ENCODE results near the gene UGT1A6. TPM values are rescaled to one million over a fixed set of nuclear protein-coding genes. Genes with fewer than 3 reads are reported as not detected.
A peak's percentile ranks its signal among the peaks of the same experiment; 100 is the strongest.

The UGT1A6 gene
- total RNA-seq, 1 experiment from 2014 or later, result not detected

DNA sequence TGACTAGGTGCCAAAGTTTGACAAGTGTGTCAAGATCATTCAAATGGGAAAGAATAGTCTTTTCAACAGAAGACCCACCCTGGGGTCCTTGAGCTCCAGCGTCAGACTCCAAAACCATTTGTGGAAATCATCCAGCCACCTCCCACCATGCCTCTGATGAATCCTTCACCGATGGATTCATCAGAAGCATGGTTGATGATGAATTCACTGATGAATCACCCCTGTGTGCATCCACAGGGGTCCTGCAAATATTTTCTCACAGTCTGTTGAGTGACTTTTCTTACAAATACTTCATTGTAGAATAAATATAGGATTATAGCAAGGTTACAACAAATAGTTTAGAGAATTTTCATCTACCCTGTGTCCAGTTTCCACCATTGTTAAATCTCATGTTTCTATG, 16.6 kb upstream of the UGT1A6 start:
- intact Hi-C loops (cut with micrococcal nuclease; ENCODE audit: unreplicated experiment), result no loop called here
- CTCF ChIA-PET, result no interaction called here
- DNase-seq (ENCODE audit: low spot score), result peak; percentile 28
- TF ChIP-seq CTCF (conservative IDR thresholded peaks at IDR 0.05; ENCODE audit: low read depth, low read length) (no peak), EZH2 (IDR thresholded peaks at IDR 0.05; ENCODE audit: borderline replicate concordance, low read depth, low read length, poor library complexity, severe bottlenecking) (no peak)
- H3K27ac ChIP-seq (ENCODE audit: low read depth, low read length, poor library complexity, severe bottlenecking), result no peak overlapping the region
- no peaks in the 10 kb centered on the region for H3K9me3 ChIP-seq (ENCODE audit: low read depth, low read length, poor library complexity, severe bottlenecking)
- BruUV-seq (replicated peaks), result no TSS peak
- POLR2A ChIA-PET (ENCODE audit: low non-redundant PET), result no interaction called here
- no peaks in the 10 kb centered on the region for H3K27me3 ChIP-seq (replicated peaks; ENCODE audit: insufficient read depth, low read depth, low read length, poor library complexity)
- no peaks in the 10 kb centered on the region for H3K4me1 ChIP-seq (ENCODE audit: insufficient read depth, low read length, poor library complexity, severe bottlenecking)
- H3K4me3 ChIP-seq (ENCODE audit: low read depth, low read length, poor library complexity, severe bottlenecking), result no peak overlapping the region
- H3K36me3 ChIP-seq (ENCODE audit: insufficient read depth, low read length, poor library complexity, severe bottlenecking), result no peaks in the 10 kb centered on the region

DNA sequence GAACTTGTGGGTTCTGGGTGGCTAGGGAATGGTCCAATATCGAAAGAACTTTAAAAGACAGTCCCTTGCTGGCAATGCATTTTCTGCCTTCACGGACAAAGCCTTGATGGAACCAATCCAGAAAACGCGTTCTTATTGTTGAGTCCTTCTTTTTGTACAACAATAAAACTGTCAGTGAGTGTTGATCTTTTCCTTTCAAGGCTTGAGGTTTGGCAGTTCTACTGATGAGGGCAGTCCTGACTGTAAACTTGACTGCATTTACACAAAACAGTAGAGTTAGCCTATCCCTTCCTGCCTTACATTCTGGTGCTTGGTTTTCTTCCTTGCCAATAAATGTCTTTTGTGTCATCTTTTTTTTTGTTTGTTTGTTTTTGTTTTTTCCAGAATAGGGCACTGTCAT, 13.5 kb upstream of the UGT1A6 start:
- POLR2A ChIA-PET (ENCODE audit: low non-redundant PET), result no interaction called here
- no peak for DNase-seq (ENCODE audit: low spot score)
- H3K9me3 ChIP-seq (ENCODE audit: low read depth, low read length, poor library complexity, severe bottlenecking), result no peaks in the 10 kb centered on the region
- TF ChIP-seq EZH2 (IDR thresholded peaks at IDR 0.05; ENCODE audit: borderline replicate concordance, low read depth, low read length, poor library complexity, severe bottlenecking) (no peak), CTCF (conservative IDR thresholded peaks at IDR 0.05; ENCODE audit: low read depth, low read length) (no peak)
- H3K4me1 ChIP-seq (ENCODE audit: insufficient read depth, low read length, poor library complexity, severe bottlenecking), result no peaks in the 10 kb centered on the region
- H3K27me3 ChIP-seq (replicated peaks; ENCODE audit: insufficient read depth, low read depth, low read length, poor library complexity), result no peaks in the 10 kb centered on the region
- no peaks in the 10 kb centered on the region for H3K36me3 ChIP-seq (ENCODE audit: insufficient read depth, low read length, poor library complexity, severe bottlenecking)
- no peak overlapping the region for H3K4me3 ChIP-seq (ENCODE audit: low read depth, low read length, poor library complexity, severe bottlenecking)
- no peak overlapping the region for H3K27ac ChIP-seq (ENCODE audit: low read depth, low read length, poor library complexity, severe bottlenecking)
- BruUV-seq (replicated peaks), result no TSS peak
- intact Hi-C loops (cut with micrococcal nuclease; ENCODE audit: unreplicated experiment), result no loop called here
- CTCF ChIA-PET, result no interaction called here

- TF ChIP-seq EZH2 (IDR thresholded peaks at IDR 0.05; ENCODE audit: borderline replicate concordance, low read depth, low read length, poor library complexity, severe bottlenecking) (no peak), CTCF (conservative IDR thresholded peaks at IDR 0.05; ENCODE audit: low read depth, low read length) (no peak)
- DNase-seq (ENCODE audit: low spot score), result no peak
- Histone ChIP-seq H3K4me1 (ENCODE audit: insufficient read depth, low read length, poor library complexity, severe bottlenecking) (no peaks in the 10 kb centered on the region), H3K36me3 (ENCODE audit: insufficient read depth, low read length, poor library complexity, severe bottlenecking) (no peaks in the 10 kb centered on the region), H3K27ac (ENCODE audit: low read depth, low read length, poor library complexity, severe bottlenecking) (no peak overlapping the region), H3K27me3 (replicated peaks; ENCODE audit: insufficient read depth, low read depth, low read length, poor library complexity) (no peaks in the 10 kb centered on the region), H3K4me3 (ENCODE audit: low read depth, low read length, poor library complexity, severe bottlenecking) (no peak overlapping the region), H3K9me3 (ENCODE audit: low read depth, low read length, poor library complexity, severe bottlenecking) (no peaks in the 10 kb centered on the region)
- CTCF ChIA-PET, result no interaction called here
- intact Hi-C loops (cut with micrococcal nuclease; ENCODE audit: unreplicated experiment), result no loop called here
- BruUV-seq (replicated peaks), result no TSS peak
- POLR2A ChIA-PET (ENCODE audit: low non-redundant PET), result no interaction called here
These were observed 12.2 kb upstream of the UGT1A6 start for GRCh38 chr2:233680361-233681045.

Data from A673 (cell line).